DND-41 (cell line): Measurements from ENCODE around the gene LINGO3.

ENCODE experiments used
- ATAC-seq: fragments of 200-7000 bp; cut with Tn5 transposase; 3 replicates; pipeline ENCODE4 v1.9.1; 2021; ENCODE audit warnings: low read depth; ENCODE audit not compliant: insufficient read depth
- DNase-seq: peaks from one replicate; pipeline ENCODE4 v3.0.0-alpha.2; 2020
- H2AFZ ChIP-seq: 2 replicates; pipeline ENCODE4 v1.6.0; 2012; ENCODE audit warnings: low read depth, low read length
- H3K27ac ChIP-seq: 2 replicates; pipeline ENCODE4 v1.5.1; 2012; ENCODE audit warnings: low read length, inconsistent platforms
- H3K27me3 ChIP-seq: fragments of 200-600 bp; sonication (generic); 2 replicates; pipeline ENCODE4 v1.6.0; 2012; ENCODE audit warnings: low read length, mild to moderate bottlenecking, inconsistent platforms; ENCODE audit not compliant: insufficient read depth, poor library complexity
- H3K36me3 ChIP-seq: 2 replicates; pipeline ENCODE4 v1.5.1; 2012; ENCODE audit warnings: low read length, inconsistent platforms; ENCODE audit not compliant: insufficient read depth
- H3K4me1 ChIP-seq: 2 replicates; pipeline ENCODE4 v1.5.1; 2012; ENCODE audit warnings: mild to moderate bottlenecking, low read length; ENCODE audit not compliant: insufficient read depth
- H3K4me2 ChIP-seq: 2 replicates; pipeline ENCODE4 v1.6.0; 2012; ENCODE audit warnings: mild to moderate bottlenecking, moderate library complexity, low read length, inconsistent platforms; ENCODE audit not compliant: insufficient read depth
- H3K4me3 ChIP-seq, 2 experiments: fragments of 200-600 bp in 1 of 2; shearing (Covaris generic) in 1 of 2; 2 replicates each; pipeline ENCODE4 v1.5.1; 2012 to 2016; ENCODE audit warnings: inconsistent platforms in 2 of 2, low read length in 2 of 2, mild to moderate bottlenecking in 2 of 2, low read depth in 1 of 2, moderate library complexity in 1 of 2
- H3K79me2 ChIP-seq: 2 replicates; pipeline ENCODE4 v1.6.0; 2012; ENCODE audit warnings: low read length, inconsistent platforms; ENCODE audit not compliant: insufficient read depth
- H3K9ac ChIP-seq: 2 replicates; pipeline ENCODE4 v1.6.0; 2012; ENCODE audit warnings: low read depth, mild to moderate bottlenecking, inconsistent platforms, low read length, moderate library complexity
- H3K9me3 ChIP-seq: 2 replicates; pipeline ENCODE4 v1.5.1; 2012; ENCODE audit warnings: low read length, moderate library complexity, mild to moderate bottlenecking, inconsistent platforms; ENCODE audit not compliant: insufficient read depth, severe bottlenecking
- H4K20me1 ChIP-seq: 2 replicates; pipeline ENCODE4 v1.6.0; 2012; ENCODE audit warnings: low read length; ENCODE audit not compliant: insufficient read depth
- EZH2 ChIP-seq: IDR thresholded peaks from 3 replicates; pipeline ENCODE4 v1.6.1; 2012; ENCODE audit warnings: borderline replicate concordance, low read depth, mild to moderate bottlenecking, moderate library complexity, low read length, inconsistent platforms; ENCODE audit not compliant: severe bottlenecking
- TF ChIP-seq, protein P1 (sequence below): IDR thresholded peaks from 2 replicates; pipeline ENCODE4 v1.5.1; 2012; ENCODE audit warnings: borderline replicate concordance, low read length, moderate library complexity, mild to moderate bottlenecking; ENCODE audit not compliant: poor library complexity, severe bottlenecking; ENCODE audit errors: extremely low read depth

LINGO3 gene

GRCh38 chr19:2260341-2260805, 47.6 kb downstream of the LINGO3 start:
- DNase-seq (no peak), ATAC-seq (no peak)
- Histone ChIP-seq H4K20me1 (no peaks in the 10 kb centered on the region), H3K9me3 (no peaks in the 10 kb centered on the region), H3K4me3 (no peak overlapping the region), H3K79me2 (no peaks in the 10 kb centered on the region), H3K4me1 (peaks cover 22% of the 10 kb centered on the region), H3K27ac (no peak overlapping the region), H3K36me3 (no peaks in the 10 kb centered on the region), H3K9ac (no peak overlapping the region), H2AFZ (no peak overlapping the region), H3K4me2 (no peak overlapping the region), H3K27me3 (no peaks in the 10 kb centered on the region)
- TF ChIP-seq, protein P1, sequence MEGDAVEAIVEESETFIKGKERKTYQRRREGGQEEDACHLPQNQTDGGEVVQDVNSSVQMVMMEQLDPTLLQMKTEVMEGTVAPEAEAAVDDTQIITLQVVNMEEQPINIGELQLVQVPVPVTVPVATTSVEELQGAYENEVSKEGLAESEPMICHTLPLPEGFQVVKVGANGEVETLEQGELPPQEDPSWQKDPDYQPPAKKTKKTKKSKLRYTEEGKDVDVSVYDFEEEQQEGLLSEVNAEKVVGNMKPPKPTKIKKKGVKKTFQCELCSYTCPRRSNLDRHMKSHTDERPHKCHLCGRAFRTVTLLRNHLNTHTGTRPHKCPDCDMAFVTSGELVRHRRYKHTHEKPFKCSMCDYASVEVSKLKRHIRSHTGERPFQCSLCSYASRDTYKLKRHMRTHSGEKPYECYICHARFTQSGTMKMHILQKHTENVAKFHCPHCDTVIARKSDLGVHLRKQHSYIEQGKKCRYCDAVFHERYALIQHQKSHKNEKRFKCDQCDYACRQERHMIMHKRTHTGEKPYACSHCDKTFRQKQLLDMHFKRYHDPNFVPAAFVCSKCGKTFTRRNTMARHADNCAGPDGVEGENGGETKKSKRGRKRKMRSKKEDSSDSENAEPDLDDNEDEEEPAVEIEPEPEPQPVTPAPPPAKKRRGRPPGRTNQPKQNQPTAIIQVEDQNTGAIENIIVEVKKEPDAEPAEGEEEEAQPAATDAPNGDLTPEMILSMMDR = no peak
- TF ChIP-seq EZH2 = no peak

- H3K4me2 ChIP-seq = no peak overlapping the region
Measured at GRCh38 chr19:2259336-2259735, 48.6 kb downstream of the LINGO3 start.

More at GRCh38 chr19:2259336-2259735, 48.6 kb downstream of the LINGO3 start:
- H4K20me1 ChIP-seq = no peaks in the 10 kb centered on the region
- no peak overlapping the region for H2AFZ ChIP-seq
- no peak overlapping the region for H3K27ac ChIP-seq
- no peak overlapping the region for H3K9ac ChIP-seq
- H3K27me3 ChIP-seq = no peaks in the 10 kb centered on the region
- H3K79me2 ChIP-seq = no peaks in the 10 kb centered on the region
- H3K9me3 ChIP-seq = no peaks in the 10 kb centered on the region
- peaks cover 22% of the 10 kb centered on the region for H3K4me1 ChIP-seq
- no peak for DNase-seq
- no peak for TF ChIP-seq EZH2
- TF ChIP-seq, protein P1 = no peak
- H3K4me3 ChIP-seq = no peak overlapping the region
- no peaks in the 10 kb centered on the region for H3K36me3 ChIP-seq
- no peak for ATAC-seq
